ENCODE measurements around the gene NR2F1-AS1.

The NR2F1-AS1 gene

GRCh38 chr5:93497096-93497495, 83.9 kb downstream of the NR2F1-AS1 start:
- Histone ChIP-seq H3K27me3 (ENCODE audit: control insufficient read depth, insufficient read depth, low read length) (no peaks in the 10 kb centered on the region), H3K9ac (no peak overlapping the region), H3K36me3 (ENCODE audit: control insufficient read depth, insufficient read depth, low read length) (no peaks in the 10 kb centered on the region), H3K9me3 (ENCODE audit: control insufficient read depth, low read length) (no peaks in the 10 kb centered on the region), H3K4me3 (ENCODE audit: low read depth, low read length) (no peak overlapping the region), H2AFZ (no peak overlapping the region), H3K4me2 (ENCODE audit: low read length) (no peak overlapping the region), H3K4me1 (no peaks in the 10 kb centered on the region), H3K27ac (no peak overlapping the region), H3K79me2 (no peaks in the 10 kb centered on the region)
- no peak for TF ChIP-seq CTCF (IDR thresholded peaks at IDR 0.05)

GRCh38 chr5:93479982-93480509, 101.0 kb downstream of the NR2F1-AS1 start:
- Histone ChIP-seq H3K27ac (no peak overlapping the region), H3K9ac (no peak overlapping the region), H3K4me2 (ENCODE audit: low read length) (no peak overlapping the region), H3K79me2 (no peaks in the 10 kb centered on the region), H3K4me1 (no peaks in the 10 kb centered on the region), H3K27me3 (ENCODE audit: control insufficient read depth, insufficient read depth, low read length) (no peaks in the 10 kb centered on the region), H3K4me3 (ENCODE audit: low read depth, low read length) (no peak overlapping the region), H3K9me3 (ENCODE audit: control insufficient read depth, low read length) (no peaks in the 10 kb centered on the region), H2AFZ (no peak overlapping the region), H3K36me3 (ENCODE audit: control insufficient read depth, insufficient read depth, low read length) (no peaks in the 10 kb centered on the region)
- no peak for TF ChIP-seq CTCF (IDR thresholded peaks at IDR 0.05)

GRCh38 chr5:93477816-93478215, 103.2 kb downstream of the NR2F1-AS1 start:
- TF ChIP-seq CTCF (IDR thresholded peaks at IDR 0.05): no peak
- Histone ChIP-seq H3K4me1 (no peaks in the 10 kb centered on the region), H3K9ac (no peak overlapping the region), H3K27me3 (ENCODE audit: control insufficient read depth, insufficient read depth, low read length) (no peaks in the 10 kb centered on the region), H3K4me3 (ENCODE audit: low read depth, low read length) (no peak overlapping the region), H2AFZ (no peak overlapping the region), H3K79me2 (no peaks in the 10 kb centered on the region), H3K36me3 (ENCODE audit: control insufficient read depth, insufficient read depth, low read length) (no peaks in the 10 kb centered on the region), H3K4me2 (ENCODE audit: low read length) (no peak overlapping the region), H3K9me3 (ENCODE audit: control insufficient read depth, low read length) (no peaks in the 10 kb centered on the region), H3K27ac (no peak overlapping the region)

GRCh38 chr5:93476251-93476742, 104.7 kb downstream of the NR2F1-AS1 start:
- Histone ChIP-seq H3K4me2 (ENCODE audit: low read length) (no peak overlapping the region), H3K27me3 (ENCODE audit: control insufficient read depth, insufficient read depth, low read length) (no peaks in the 10 kb centered on the region), H3K4me1 (no peaks in the 10 kb centered on the region), H3K36me3 (ENCODE audit: control insufficient read depth, insufficient read depth, low read length) (no peaks in the 10 kb centered on the region), H3K4me3 (ENCODE audit: low read depth, low read length) (no peak overlapping the region), H2AFZ (no peak overlapping the region), H3K9me3 (ENCODE audit: control insufficient read depth, low read length) (no peaks in the 10 kb centered on the region), H3K27ac (no peak overlapping the region), H3K79me2 (no peaks in the 10 kb centered on the region), H3K9ac (no peak overlapping the region)
- TF ChIP-seq CTCF (IDR thresholded peaks at IDR 0.05): no peak

GRCh38 chr5:93462916-93463315, 118.1 kb downstream of the NR2F1-AS1 start:
- no peaks in the 10 kb centered on the region for H3K9me3 ChIP-seq (ENCODE audit: control insufficient read depth, low read length)
- H3K4me2 ChIP-seq (ENCODE audit: low read length): no peak overlapping the region
- no peaks in the 10 kb centered on the region for H3K27me3 ChIP-seq (ENCODE audit: control insufficient read depth, insufficient read depth, low read length)
- no peak overlapping the region for H3K9ac ChIP-seq
- no peak overlapping the region for H2AFZ ChIP-seq
- H3K27ac ChIP-seq: no peak overlapping the region
- H3K79me2 ChIP-seq: no peaks in the 10 kb centered on the region
- H3K4me3 ChIP-seq (ENCODE audit: low read depth, low read length): no peak overlapping the region
- no peaks in the 10 kb centered on the region for H3K4me1 ChIP-seq
- TF ChIP-seq CTCF (IDR thresholded peaks at IDR 0.05): no peak
- H3K36me3 ChIP-seq (ENCODE audit: control insufficient read depth, insufficient read depth, low read length): no peaks in the 10 kb centered on the region
